Adrenal gland (tissue), 5 donors: ENCODE results near the gene PLA2G2C.

Experiments used
- POLR2A ChIP-seq, 2 donors: fragments of 450-650 bp; IDR thresholded peaks; one replicate each; pipeline ENCODE4 v1.6.1; 2017; ENCODE audit warnings: antibody characterized with exemption in 2 of 2, mild to moderate bottlenecking in 2 of 2, moderate library complexity in 1 of 2
- TF ChIP-seq, protein P1 (sequence below), 6 experiments: fragments of 450-650 bp in 4 of 6; fragments of 200-600 bp in 2 of 6; sonication (generic) in 1 of 6; IDR thresholded peaks; 1 replicate in 5 of 6; 2 replicates in 1 of 6; pipeline versions ENCODE4 v1.5.1 to v1.8.0; 2016 to 2021; ENCODE audit warnings: antibody characterized with exemption in 6 of 6, mild to moderate bottlenecking in 2 of 6, moderate library complexity in 1 of 6
- donor health status: DM: no; HTN: no; CAD: no.

DNA sequence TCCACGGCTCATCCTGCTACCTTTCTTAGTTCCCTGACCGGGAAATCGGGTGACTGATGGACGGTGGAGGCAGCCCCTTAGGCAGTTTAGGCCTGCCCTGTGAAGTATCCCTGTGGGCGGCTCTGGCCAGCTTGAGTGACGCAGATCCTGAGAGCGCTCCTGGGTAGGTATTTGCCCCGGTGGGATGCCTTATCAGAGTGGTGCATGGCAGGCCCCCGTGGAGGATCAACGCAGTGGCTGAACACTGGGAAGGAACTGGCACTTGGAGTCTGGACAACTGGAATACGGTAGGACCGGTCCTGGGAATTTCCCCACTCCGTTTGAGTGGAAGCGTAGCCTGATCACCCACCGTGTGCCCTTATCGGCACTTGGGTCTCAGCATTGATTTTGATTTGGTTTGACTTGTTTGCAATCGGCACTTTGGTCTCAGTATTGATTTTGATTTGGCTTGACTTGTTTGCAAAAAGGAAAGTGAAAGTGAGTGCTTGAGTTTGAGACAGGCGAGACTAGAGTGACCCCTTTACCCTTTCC, 32.0 kb downstream of the PLA2G2C start:
- TF ChIP-seq, protein P1, sequence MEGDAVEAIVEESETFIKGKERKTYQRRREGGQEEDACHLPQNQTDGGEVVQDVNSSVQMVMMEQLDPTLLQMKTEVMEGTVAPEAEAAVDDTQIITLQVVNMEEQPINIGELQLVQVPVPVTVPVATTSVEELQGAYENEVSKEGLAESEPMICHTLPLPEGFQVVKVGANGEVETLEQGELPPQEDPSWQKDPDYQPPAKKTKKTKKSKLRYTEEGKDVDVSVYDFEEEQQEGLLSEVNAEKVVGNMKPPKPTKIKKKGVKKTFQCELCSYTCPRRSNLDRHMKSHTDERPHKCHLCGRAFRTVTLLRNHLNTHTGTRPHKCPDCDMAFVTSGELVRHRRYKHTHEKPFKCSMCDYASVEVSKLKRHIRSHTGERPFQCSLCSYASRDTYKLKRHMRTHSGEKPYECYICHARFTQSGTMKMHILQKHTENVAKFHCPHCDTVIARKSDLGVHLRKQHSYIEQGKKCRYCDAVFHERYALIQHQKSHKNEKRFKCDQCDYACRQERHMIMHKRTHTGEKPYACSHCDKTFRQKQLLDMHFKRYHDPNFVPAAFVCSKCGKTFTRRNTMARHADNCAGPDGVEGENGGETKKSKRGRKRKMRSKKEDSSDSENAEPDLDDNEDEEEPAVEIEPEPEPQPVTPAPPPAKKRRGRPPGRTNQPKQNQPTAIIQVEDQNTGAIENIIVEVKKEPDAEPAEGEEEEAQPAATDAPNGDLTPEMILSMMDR (IDR thresholded peaks at IDR 0.05), result no peak
- TF ChIP-seq POLR2A (IDR thresholded peaks at IDR 0.05), result no peak
